Hepatocyte (in vitro differentiated cells): ENCODE results near the gene STX4. TPM values are rescaled to one million over a fixed set of nuclear protein-coding genes. Genes with fewer than 3 reads are reported as not detected.

Experiments used
- DNase-seq: peaks from one replicate; pipeline ENCODE4 v3.0.0-alpha.2; 2016; ENCODE audit warnings: low spot score
- H2AFZ ChIP-seq: fragments of 200-600 bp; sonication (generic); 2 replicates; pipeline ENCODE4 v1.6.0; 2016; ENCODE audit warnings: antibody characterized with exemption, mild to moderate bottlenecking
- H3K27ac ChIP-seq: fragments of 200-600 bp; sonication (generic); 2 replicates; pipeline ENCODE4 v1.5.1; 2016; ENCODE audit warnings: mild to moderate bottlenecking
- H3K27me3 ChIP-seq: fragments of 200-600 bp; sonication (generic); 2 replicates; pipeline ENCODE4 v1.6.1; 2016
- H3K36me3 ChIP-seq: fragments of 200-600 bp; sonication (generic); replicated peaks from 2 replicates; pipeline ENCODE4 v1.5.1; 2016; ENCODE audit warnings: low read depth; ENCODE audit not compliant: insufficient read depth
- H3K4me1 ChIP-seq: fragments of 200-600 bp; sonication (generic); 2 replicates; pipeline ENCODE4 v1.5.1; 2016; ENCODE audit warnings: mild to moderate bottlenecking, moderate library complexity; ENCODE audit not compliant: insufficient read depth
- H3K4me2 ChIP-seq: fragments of 200-600 bp; sonication (generic); 2 replicates; pipeline ENCODE4 v1.6.0; 2016
- H3K4me3 ChIP-seq: fragments of 200-600 bp; sonication (generic); 2 replicates; pipeline ENCODE4 v1.5.1; 2016; ENCODE audit warnings: mild to moderate bottlenecking
- H3K79me2 ChIP-seq: fragments of 200-600 bp; sonication (generic); 2 replicates; pipeline ENCODE4 v1.6.0; 2017; ENCODE audit warnings: mild to moderate bottlenecking
- H3K9me2 ChIP-seq: fragments of 200-600 bp; sonication (generic); replicated peaks from 2 replicates; pipeline ENCODE4 v1.6.0; 2017; ENCODE audit warnings: mild to moderate bottlenecking; ENCODE audit not compliant: insufficient read depth
- H3K9me3 ChIP-seq: fragments of 200-600 bp; sonication (generic); 2 replicates; pipeline ENCODE4 v1.5.1; 2016; ENCODE audit warnings: low read depth, mild to moderate bottlenecking
- H4K20me1 ChIP-seq: fragments of 200-600 bp; sonication (generic); 2 replicates; pipeline ENCODE4 v1.6.0; 2016; ENCODE audit warnings: mild to moderate bottlenecking; ENCODE audit not compliant: insufficient read depth, poor library complexity, severe bottlenecking
- EZH2 ChIP-seq: fragments of 200-600 bp; sonication (generic); IDR thresholded peaks from 2 replicates; pipeline ENCODE4 v1.6.1; 2016; ENCODE audit warnings: antibody characterized with exemption, mild to moderate bottlenecking, borderline replicate concordance
- EZH2phosphoT487 ChIP-seq: fragments of 200-600 bp; sonication (generic); IDR thresholded peaks from one replicate; pipeline ENCODE4 v1.6.1; 2018; ENCODE audit warnings: antibody characterized with exemption, mild to moderate bottlenecking, low read depth, moderate library complexity; ENCODE audit not compliant: unreplicated experiment, severe bottlenecking
- WGBS: methylation state at CpG from one replicate; pipeline ENCODE4 v1.1.6; 2016; ENCODE audit warnings: low lambda C conversion rate; ENCODE audit errors: missing lambda C conversion rate; 5-methylcytosine and 5-hydroxymethylcytosine counted together
- polyA plus RNA-seq: library from polyadenylated mRNA; unstranded; fragments of >200 nt; fragmentation: Nextera tagmentation; extraction: Ambion mirVana; gene quantifications from 2 replicates; pipeline ENCODE4 v1.2.1, GENCODE V29; 2016
- total RNA-seq: library from RNA; depleted of rRNA; stranded (reverse); fragments of >200 nt; gene quantifications from 2 replicates; pipeline ENCODE4 v1.2.3, GENCODE V29; 2014
- TF ChIP-seq, protein P1 (sequence below): fragments of 200-600 bp; sonication (generic); IDR thresholded peaks from 2 replicates; pipeline ENCODE4 v1.5.1; 2016; ENCODE audit warnings: antibody characterized with exemption, mild to moderate bottlenecking; ENCODE audit not compliant: poor library complexity

Gene STX4
- total and polyA plus RNA-seq, 2 experiments from 2014 or later: 25.9 to 72.4 TPM

DNA sequence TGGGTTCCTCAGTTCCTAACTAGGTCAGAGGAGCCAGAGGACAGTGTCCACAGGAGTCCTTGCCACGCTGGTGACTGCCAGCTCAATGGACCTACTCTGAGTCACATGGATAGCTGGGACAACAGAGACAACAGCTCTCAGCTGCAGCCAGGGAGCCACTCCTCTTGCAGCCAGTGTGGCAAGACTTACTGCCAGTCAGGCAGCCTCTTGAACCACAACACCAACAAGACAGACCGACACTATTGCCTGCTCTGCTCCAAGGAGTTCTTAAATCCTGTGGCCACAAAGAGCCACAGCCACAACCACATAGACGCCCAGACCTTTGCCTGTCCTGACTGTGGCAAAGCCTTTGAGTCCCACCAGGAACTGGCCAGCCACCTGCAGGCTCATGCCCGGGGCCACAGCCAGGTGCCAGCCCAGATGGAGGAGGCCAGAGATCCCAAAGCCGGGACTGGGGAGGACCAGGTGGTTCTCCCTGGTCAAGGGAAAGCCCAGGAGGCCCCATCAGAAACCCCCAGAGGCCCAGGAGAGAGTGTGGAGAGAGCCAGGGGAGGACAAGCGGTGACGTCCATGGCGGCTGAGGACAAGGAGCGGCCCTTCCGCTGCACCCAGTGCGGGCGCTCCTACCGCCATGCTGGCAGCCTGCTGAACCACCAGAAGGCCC is 47.5 kb downstream of the STX4 start:
- Histone ChIP-seq H3K36me3 (no peaks in the 10 kb centered on the region), H3K79me2 (peaks cover 22% of the 10 kb centered on the region)

DNA sequence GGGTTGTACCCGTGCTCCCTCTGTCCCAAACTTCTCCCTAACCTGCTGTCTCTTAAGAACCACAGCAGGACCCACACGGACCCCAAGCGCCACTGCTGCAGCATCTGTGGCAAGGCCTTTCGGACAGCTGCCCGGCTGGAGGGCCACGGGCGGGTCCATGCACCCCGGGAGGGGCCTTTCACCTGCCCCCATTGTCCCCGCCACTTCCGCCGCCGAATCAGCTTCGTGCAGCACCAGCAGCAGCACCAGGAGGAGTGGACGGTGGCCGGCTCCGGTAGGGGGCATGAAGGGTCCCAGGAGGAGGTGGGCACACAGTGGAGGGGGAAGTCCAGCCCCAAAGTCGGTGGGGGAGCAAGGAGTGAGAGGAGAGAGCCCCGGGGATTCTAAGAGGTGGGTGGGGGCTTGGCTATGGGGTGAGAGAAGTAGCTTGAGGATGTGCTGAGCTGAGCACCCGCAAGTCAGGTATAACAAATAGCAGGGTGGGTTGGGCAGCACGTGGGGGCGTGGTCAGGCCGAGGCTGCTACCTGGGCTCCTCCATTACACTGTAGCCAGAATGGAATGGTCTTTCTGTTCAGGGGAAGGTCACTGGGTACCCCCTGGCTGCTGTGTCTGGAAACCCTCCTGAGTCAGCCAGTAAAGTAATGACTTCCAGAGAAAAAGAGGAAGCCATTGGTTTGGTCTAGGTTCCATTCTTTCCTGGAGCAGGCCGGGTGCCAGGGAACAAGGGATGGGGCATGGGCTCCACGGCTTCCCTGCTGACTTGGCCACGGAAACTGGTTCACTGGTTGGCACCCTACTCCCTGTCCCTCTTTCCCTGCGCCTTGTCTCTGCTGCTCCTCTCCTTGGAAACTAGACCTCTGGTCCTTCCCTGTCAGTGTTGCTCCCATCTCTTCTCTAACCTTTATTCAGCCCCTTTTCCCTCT is 48.3 kb downstream of the STX4 start:
- Histone ChIP-seq H3K4me1 (no peaks in the 10 kb centered on the region), H3K4me3 (no peak overlapping the region), H3K9me3 (no peaks in the 10 kb centered on the region), H3K36me3 (no peaks in the 10 kb centered on the region), H3K9me2 (no peaks in the 10 kb centered on the region), H2AFZ (no peak overlapping the region), H4K20me1 (no peaks in the 10 kb centered on the region), H3K79me2 (peaks cover 14% of the 10 kb centered on the region), H3K4me2 (no peak overlapping the region), H3K27ac (no peak overlapping the region), H3K27me3 (no peaks in the 10 kb centered on the region)
- TF ChIP-seq, protein P1, sequence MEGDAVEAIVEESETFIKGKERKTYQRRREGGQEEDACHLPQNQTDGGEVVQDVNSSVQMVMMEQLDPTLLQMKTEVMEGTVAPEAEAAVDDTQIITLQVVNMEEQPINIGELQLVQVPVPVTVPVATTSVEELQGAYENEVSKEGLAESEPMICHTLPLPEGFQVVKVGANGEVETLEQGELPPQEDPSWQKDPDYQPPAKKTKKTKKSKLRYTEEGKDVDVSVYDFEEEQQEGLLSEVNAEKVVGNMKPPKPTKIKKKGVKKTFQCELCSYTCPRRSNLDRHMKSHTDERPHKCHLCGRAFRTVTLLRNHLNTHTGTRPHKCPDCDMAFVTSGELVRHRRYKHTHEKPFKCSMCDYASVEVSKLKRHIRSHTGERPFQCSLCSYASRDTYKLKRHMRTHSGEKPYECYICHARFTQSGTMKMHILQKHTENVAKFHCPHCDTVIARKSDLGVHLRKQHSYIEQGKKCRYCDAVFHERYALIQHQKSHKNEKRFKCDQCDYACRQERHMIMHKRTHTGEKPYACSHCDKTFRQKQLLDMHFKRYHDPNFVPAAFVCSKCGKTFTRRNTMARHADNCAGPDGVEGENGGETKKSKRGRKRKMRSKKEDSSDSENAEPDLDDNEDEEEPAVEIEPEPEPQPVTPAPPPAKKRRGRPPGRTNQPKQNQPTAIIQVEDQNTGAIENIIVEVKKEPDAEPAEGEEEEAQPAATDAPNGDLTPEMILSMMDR: no peak
- TF ChIP-seq EZH2phosphoT487: no peak
- TF ChIP-seq EZH2: no peak
- WGBS: 96% methylated on average over 20 of the region's 26 CpGs
- DNase-seq: peak; percentile 3

More for the DNA sequence above, 47.5 kb downstream of the STX4 start:
- no peaks in the 10 kb centered on the region for H3K9me2 ChIP-seq
- no peak overlapping the region for H3K4me2 ChIP-seq
- no peaks in the 10 kb centered on the region for H3K9me3 ChIP-seq
- H4K20me1 ChIP-seq: no peaks in the 10 kb centered on the region
- 95% methylated on average over 13 of the region's 13 CpGs for WGBS
- TF ChIP-seq EZH2phosphoT487 (no peak), EZH2 (no peak)
- TF ChIP-seq, protein P1: no peak
- H3K27me3 ChIP-seq: no peaks in the 10 kb centered on the region
- no peak overlapping the region for H3K4me3 ChIP-seq
- no peak for DNase-seq
- H3K4me1 ChIP-seq: no peaks in the 10 kb centered on the region
- no peak overlapping the region for H3K27ac ChIP-seq
- no peak overlapping the region for H2AFZ ChIP-seq

DNA sequence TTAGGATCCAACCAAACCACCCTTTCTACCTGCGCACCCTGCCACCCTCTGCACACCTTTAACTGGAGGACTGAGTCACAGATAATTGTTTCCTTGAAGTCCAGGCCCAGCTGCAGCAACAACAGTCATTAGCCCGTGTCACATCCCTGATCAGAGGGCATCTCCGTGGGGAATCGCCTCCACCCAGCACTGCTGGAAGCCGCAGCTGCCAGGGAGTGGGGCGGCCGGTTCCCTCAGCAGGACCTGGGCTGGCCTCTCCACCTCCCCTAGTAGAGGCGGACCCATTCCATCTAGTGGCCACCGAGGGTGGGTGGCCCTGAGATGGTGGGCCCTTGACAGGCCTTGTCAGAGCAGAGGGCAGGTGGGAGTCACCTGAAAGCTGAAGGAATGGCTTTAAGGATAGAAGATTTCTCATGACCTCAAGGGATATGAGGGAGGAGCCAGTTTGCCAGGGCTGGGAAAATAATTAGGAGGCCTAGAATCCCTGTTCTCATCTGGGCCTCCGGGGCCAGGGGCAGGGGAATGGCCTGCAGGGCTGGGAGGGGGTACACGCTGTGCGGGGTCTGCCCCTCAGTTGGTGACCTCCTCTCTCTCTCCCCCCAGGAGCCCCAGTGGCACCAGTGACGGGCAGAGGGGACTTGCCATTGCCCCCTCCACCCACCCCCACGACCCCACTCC is 49.1 kb downstream of the STX4 start:
- Histone ChIP-seq H4K20me1 (no peaks in the 10 kb centered on the region), H3K4me1 (no peaks in the 10 kb centered on the region), H2AFZ (no peak overlapping the region), H3K9me2 (no peaks in the 10 kb centered on the region), H3K9me3 (no peaks in the 10 kb centered on the region), H3K79me2 (peaks cover 8% of the 10 kb centered on the region), H3K4me3 (no peak overlapping the region), H3K27me3 (no peaks in the 10 kb centered on the region), H3K36me3 (no peaks in the 10 kb centered on the region), H3K27ac (no peak overlapping the region), H3K4me2 (no peak overlapping the region)
- 91% methylated on average over 12 of the region's 14 CpGs for WGBS
- peak; percentile 3 for DNase-seq
- TF ChIP-seq, protein P1: no peak
- TF ChIP-seq EZH2: no peak
- no peak for TF ChIP-seq EZH2phosphoT487
